Neural cell (in vitro differentiated cells): ENCODE measurements around the gene KRT82. TPM values are rescaled to one million over a fixed set of nuclear protein-coding genes. Genes with fewer than 3 reads are reported as not detected.

Source experiments
- H2AFZ ChIP-seq: fragments of 200-600, 300-800 bp; sonication (generic), shearing (Covaris generic); 2 replicates; pipeline ENCODE4 v1.6.0; 2014; ENCODE audit warnings: low read depth, mild to moderate bottlenecking, antibody characterized with exemption, low read length, moderate library complexity
- H3F3A ChIP-seq: fragments of 200-600 bp; shearing (Covaris generic); 2 replicates; pipeline ENCODE4 v1.6.1; 2016; ENCODE audit warnings: mild to moderate bottlenecking, moderate library complexity, mixed read lengths, antibody characterized with exemption, low read length; ENCODE audit not compliant: insufficient read depth, poor library complexity, severe bottlenecking
- H3K27ac ChIP-seq: fragments of 200-600, 300-800 bp; sonication (generic), shearing (Covaris generic); 2 replicates; pipeline ENCODE4 v1.5.1; 2014; ENCODE audit warnings: mild to moderate bottlenecking, low read length, moderate library complexity
- H3K27me3 ChIP-seq: fragments of 300-800, 200-600 bp; sonication (generic), shearing (Covaris generic); 2 replicates; pipeline ENCODE4 v1.6.0; 2014; ENCODE audit warnings: mild to moderate bottlenecking, low read depth, low read length, moderate library complexity; ENCODE audit not compliant: insufficient read depth
- H3K36me3 ChIP-seq: fragments of 300-800, 200-600 bp; sonication (generic), shearing (Covaris generic); 2 replicates; pipeline ENCODE4 v1.5.1; 2014; ENCODE audit warnings: mild to moderate bottlenecking, antibody characterized with exemption, low read length, moderate library complexity; ENCODE audit not compliant: insufficient read depth
- H3K4me2 ChIP-seq: fragments of 300-800, 200-600 bp; sonication (generic), shearing (Covaris generic); 2 replicates; pipeline ENCODE4 v1.6.0; 2014; ENCODE audit warnings: mild to moderate bottlenecking, low read length
- H3K4me3 ChIP-seq: fragments of 300-800, 200-600 bp; sonication (generic), shearing (Covaris generic); 2 replicates; pipeline ENCODE4 v1.5.1; 2014; ENCODE audit warnings: mild to moderate bottlenecking, low read length, moderate library complexity
- H3K79me2 ChIP-seq: fragments of 200-600 bp; shearing (Covaris generic); replicated peaks from 2 replicates; pipeline ENCODE4 v1.6.0; 2014; ENCODE audit warnings: mild to moderate bottlenecking, low read length, moderate library complexity; ENCODE audit not compliant: insufficient read depth
- H3K9ac ChIP-seq: fragments of 300-800, 200-600 bp; sonication (generic), shearing (Covaris generic); 2 replicates; pipeline ENCODE4 v1.6.1; 2016; ENCODE audit warnings: mild to moderate bottlenecking, low read length, mixed read lengths
- H3K9me2 ChIP-seq: fragments of 200-600 bp; shearing (Covaris generic); 2 replicates; pipeline ENCODE4 v1.6.1; 2016; ENCODE audit warnings: mild to moderate bottlenecking, low read length, mixed read lengths; ENCODE audit not compliant: insufficient read depth
- H3K9me3 ChIP-seq: fragments of 200-600, 300-800 bp; sonication (generic), shearing (Covaris generic); 2 replicates; pipeline ENCODE4 v1.6.1; 2016; ENCODE audit warnings: mild to moderate bottlenecking, mixed run types, low read length, moderate library complexity, mixed read lengths
- H4K20me1 ChIP-seq: fragments of 200-600 bp; shearing (Covaris generic); 2 replicates; pipeline ENCODE4 v1.6.1; 2016; ENCODE audit warnings: mild to moderate bottlenecking, mixed run types; ENCODE audit not compliant: insufficient read depth
- CTCF ChIP-seq: fragments of 450-650 bp; IDR thresholded peaks from 2 replicates; pipeline ENCODE4 v1.5.1; 2014; ENCODE audit warnings: antibody characterized with exemption, mild to moderate bottlenecking, moderate library complexity; ENCODE audit not compliant: poor library complexity, severe bottlenecking
- EP300 ChIP-seq: fragments of 450-650 bp; conservative IDR thresholded peaks from 2 replicates; pipeline ENCODE4 v1.6.1; 2014; ENCODE audit warnings: antibody characterized with exemption, mild to moderate bottlenecking, moderate library complexity; ENCODE audit not compliant: poor library complexity, severe bottlenecking
- EZH2 ChIP-seq: fragments of 200-600, 300-800 bp; shearing (Covaris generic), sonication (generic); IDR thresholded peaks from 2 replicates; pipeline ENCODE4 v1.6.1; 2014; ENCODE audit warnings: antibody characterized with exemption, low read length, borderline replicate concordance, mild to moderate bottlenecking; ENCODE audit not compliant: insufficient read depth, poor library complexity, severe bottlenecking
- MXI1 ChIP-seq: fragments of 450-650 bp; conservative IDR thresholded peaks from 2 replicates; pipeline ENCODE4 v1.6.1; 2014; ENCODE audit warnings: antibody characterized with exemption, mild to moderate bottlenecking; ENCODE audit not compliant: poor library complexity, severe bottlenecking
- POLR2AphosphoS5 ChIP-seq: IDR thresholded peaks from 2 replicates; pipeline ENCODE4 v1.6.1; 2012
- RAD21 ChIP-seq: fragments of 450-650 bp; conservative IDR thresholded peaks from 2 replicates; pipeline ENCODE4 v1.6.1; 2014; ENCODE audit warnings: antibody characterized with exemption, mild to moderate bottlenecking, moderate library complexity
- REST ChIP-seq: IDR thresholded peaks from 2 replicates; pipeline ENCODE4 v1.6.1; 2012; ENCODE audit warnings: borderline replicate concordance
- SMC3 ChIP-seq: fragments of 450-650 bp; conservative IDR thresholded peaks from 2 replicates; pipeline ENCODE4 v1.6.1; 2014; ENCODE audit warnings: antibody characterized with exemption, mild to moderate bottlenecking, moderate library complexity; ENCODE audit not compliant: poor library complexity
- TAF1 ChIP-seq: IDR thresholded peaks from 2 replicates; pipeline ENCODE4 v1.6.1; 2012; ENCODE audit warnings: low read depth
- polyA plus RNA-seq: library from polyadenylated mRNA; depleted of rRNA; stranded (reverse); fragments of >200 nt; gene quantifications from 2 replicates; pipeline ENCODE4 v1.2.3, GENCODE V29; 2014

Gene KRT82
- polyA plus RNA-seq, 1 donor from 2014 or later, result not detected

- Histone ChIP-seq H3K4me2 (no peak overlapping the region), H3K9me2 (no peaks in the 10 kb centered on the region), H3K36me3 (no peaks in the 10 kb centered on the region), H3K4me3 (no peak overlapping the region), H3K27ac (no peak overlapping the region), H3K9me3 (no peaks in the 10 kb centered on the region), H3F3A (no peaks in the 10 kb centered on the region), H3K9ac (no peak overlapping the region), H4K20me1 (no peaks in the 10 kb centered on the region), H3K79me2 (no peaks in the 10 kb centered on the region), H3K27me3 (no peaks in the 10 kb centered on the region), H2AFZ (no peak overlapping the region)
- TF ChIP-seq MXI1, result no peak
- TF ChIP-seq REST, result no peak
- no peak for TF ChIP-seq CTCF
- TF ChIP-seq SMC3, result no peak
- TF ChIP-seq POLR2AphosphoS5, result no peak
- no peak for TF ChIP-seq TAF1
- TF ChIP-seq EP300, result no peak
- no peak for TF ChIP-seq RAD21
- TF ChIP-seq EZH2, result no peak
Observed at GRCh38 chr12:52353766-52354165, 52.4 kb downstream of the KRT82 start.

GRCh38 chr12:52352951-52353350 lies 53.2 kb downstream of the KRT82 start:
- H3K27ac ChIP-seq, result no peak overlapping the region
- TF ChIP-seq EZH2 (no peak), REST (no peak), TAF1 (no peak), EP300 (no peak), POLR2AphosphoS5 (no peak), SMC3 (no peak), MXI1 (no peak), CTCF (no peak), RAD21 (no peak)
- no peaks in the 10 kb centered on the region for H3K9me3 ChIP-seq
- H3K79me2 ChIP-seq, result no peaks in the 10 kb centered on the region
- no peaks in the 10 kb centered on the region for H4K20me1 ChIP-seq
- H3K4me2 ChIP-seq, result no peak overlapping the region
- H3K9me2 ChIP-seq, result no peaks in the 10 kb centered on the region
- no peak overlapping the region for H2AFZ ChIP-seq
- no peak overlapping the region for H3K4me3 ChIP-seq
- H3F3A ChIP-seq, result no peaks in the 10 kb centered on the region
- no peaks in the 10 kb centered on the region for H3K36me3 ChIP-seq
- H3K27me3 ChIP-seq, result no peaks in the 10 kb centered on the region
- no peak overlapping the region for H3K9ac ChIP-seq
